Epidermal melanocyte (primary cell): Measurements from ENCODE around the gene DST.

Source experiments
- DNase-seq: peaks from one replicate; pipeline ENCODE4 v3.0.0; 2011; ENCODE audit warnings: low spot score; ENCODE audit not compliant: insufficient read length

Gene DST

DNA sequence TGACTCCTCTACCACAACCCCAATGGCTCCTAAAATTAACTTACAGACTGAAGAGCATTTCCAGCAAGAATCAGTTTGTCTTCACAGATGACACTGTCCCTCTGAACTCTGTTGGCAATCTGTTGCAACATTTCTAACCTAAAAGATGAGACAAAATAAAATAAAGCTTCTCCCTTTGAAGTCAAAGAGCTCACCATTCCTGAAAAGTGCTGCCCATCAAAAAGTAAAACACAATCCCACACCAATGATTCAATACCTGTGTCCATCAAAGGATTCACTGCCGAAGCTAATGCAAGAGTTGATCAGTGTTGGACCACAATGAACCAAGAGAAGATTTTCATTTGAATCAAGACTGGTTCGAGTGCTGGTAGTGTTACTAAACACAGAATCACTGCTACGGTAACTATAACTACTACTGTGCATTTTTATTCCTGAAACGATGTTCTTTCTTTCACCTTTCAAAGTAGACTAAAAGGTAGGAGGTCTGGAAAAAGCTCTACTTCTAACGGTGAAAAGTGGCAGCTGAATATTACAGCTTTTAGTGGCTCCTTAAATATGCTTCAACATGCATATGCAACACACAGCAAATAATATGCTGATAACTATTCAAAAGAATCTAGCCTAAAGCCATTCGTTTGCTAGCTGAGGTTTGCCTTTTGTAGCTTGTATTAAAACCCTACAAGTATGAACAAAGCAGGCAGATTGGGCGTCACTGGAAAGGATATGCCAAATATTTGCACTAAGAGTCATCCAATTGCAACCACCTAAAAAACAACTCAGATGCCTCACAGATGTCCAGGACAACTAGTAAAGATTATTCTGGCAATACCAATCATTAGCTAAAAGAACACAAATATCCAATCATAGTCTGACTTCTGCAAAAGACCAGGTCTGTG lies at the start of gene DST:
DST (minus strand) TSS at position 524 of the 896 bp plus-strand sequence.
- no peak for DNase-seq

DNA sequence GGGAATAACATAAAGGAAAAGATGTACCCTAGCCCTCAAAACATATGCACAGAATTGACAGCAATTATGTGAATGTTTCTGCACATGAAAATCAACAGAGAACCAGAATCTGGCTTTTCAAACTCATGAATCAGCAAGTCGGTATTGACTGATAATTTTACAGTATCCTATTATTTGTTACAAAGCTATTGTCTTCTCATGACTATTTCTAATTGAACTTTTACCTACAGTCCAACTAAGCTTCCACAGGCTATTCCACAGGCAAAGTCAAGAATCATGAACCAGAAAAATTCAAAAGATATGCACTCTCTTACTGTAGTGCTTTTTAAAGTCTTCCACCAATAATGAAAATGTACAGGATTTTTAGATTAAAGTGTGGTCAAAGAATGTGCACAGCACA lies 49.1 kb upstream of the DST start:
- no peak for DNase-seq

DNA sequence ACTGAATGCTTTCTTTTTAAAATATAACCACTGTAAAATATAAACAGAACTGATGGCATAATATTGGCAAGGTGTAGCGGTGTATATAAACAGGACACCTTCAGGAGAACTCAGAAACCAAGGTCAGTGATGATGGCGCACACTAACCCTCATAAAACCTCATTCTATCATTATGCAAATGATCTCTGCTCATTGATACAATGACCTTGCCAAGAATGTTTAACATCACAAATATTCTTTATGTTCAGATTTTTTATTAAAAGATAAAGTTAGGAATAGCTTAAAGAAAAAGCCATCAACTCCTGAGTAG lies 48.6 kb upstream of the DST start:
- DNase-seq = no peak

DNA sequence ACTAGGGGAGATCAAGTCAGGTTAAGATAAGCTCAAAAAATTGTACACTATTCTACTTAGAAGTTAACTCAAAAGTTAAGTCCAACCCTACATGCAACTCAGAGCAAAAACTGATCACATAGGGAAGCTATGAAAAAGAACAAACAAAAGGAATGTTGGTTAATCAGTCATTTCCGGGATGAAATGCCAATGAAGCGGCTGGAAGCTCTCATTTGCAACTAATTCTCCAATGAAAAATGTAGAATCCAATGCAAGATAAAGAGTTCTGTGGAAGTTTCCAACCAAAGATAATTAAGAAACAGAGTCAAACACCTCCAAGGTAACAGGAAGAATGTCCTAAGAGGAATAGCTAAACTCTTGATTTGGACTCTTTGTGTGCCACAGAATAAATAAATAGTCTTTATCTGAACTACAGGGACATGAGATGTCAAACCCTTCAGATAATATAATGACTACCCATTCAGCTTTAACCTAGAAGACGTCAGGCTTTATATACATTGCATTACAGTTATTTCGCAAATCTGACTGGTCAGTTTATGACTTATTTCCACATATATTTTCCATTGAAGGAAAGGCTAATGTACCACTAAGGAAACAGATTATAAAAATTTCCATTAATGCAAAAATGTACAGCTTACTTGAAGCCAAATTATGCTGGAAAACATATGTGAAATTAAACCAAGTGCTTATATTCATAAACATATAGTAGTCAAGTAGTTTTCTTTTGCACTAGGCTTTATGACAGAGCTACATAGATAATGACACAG lies 48.0 kb upstream of the DST start:
- no peak for DNase-seq

DNA sequence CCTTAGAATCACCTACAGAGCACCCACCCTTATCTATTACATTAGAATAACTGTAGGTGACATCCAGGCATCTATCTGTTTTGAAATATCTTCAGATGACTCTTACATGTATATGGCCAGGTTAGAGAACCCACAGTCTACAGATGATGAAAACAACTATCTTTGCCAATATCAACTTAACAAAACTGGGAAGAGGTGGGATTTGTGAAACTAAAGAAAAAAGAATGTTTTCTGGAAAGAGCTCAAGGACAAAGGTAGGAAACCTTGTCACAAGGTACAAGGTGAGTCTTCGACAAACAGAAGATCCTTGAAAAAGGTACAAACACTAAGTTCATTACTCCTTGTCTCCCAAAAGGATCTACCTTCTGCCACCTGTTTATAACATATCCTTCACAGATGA lies 47.0 kb upstream of the DST start:
- no peak for DNase-seq

DNA sequence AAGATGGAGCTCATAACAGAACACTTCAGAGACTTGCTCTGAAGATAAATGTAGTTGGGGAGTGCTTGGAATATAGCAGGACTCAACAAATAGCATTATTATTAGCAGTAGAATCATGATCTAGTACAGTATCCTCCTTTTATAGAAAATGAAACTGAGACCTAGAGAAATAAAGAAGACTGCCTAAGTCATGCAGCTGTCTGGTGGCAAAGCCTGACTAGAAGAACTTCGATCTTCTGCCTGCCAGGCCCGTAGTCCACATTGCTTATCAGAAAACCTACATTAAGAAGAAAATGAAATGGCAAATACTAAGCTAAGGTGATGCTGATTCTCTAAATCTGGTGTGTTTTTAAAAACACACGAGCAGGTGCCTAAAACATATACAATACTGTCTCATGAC lies 46.4 kb upstream of the DST start:
- DNase-seq = no peak

DNA sequence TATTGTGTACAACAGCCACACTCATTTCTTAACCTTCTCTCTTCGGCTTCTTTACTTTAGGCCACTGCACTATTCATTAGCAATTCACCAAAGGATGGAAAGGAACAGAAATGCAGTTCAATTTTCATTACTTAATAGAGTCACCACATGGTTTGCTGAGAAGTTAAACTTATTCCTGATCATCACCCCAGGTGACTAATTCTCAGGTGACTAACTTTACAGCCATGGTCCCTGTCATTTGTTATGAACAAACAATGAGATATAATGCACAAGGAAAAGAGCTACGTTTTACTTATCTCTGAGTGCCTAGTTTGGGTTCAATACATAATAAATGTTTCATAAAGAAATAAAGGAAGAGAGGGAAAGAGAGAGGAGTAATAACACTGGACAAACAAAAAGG lies 45.8 kb upstream of the DST start:
- DNase-seq = no peak

DNA sequence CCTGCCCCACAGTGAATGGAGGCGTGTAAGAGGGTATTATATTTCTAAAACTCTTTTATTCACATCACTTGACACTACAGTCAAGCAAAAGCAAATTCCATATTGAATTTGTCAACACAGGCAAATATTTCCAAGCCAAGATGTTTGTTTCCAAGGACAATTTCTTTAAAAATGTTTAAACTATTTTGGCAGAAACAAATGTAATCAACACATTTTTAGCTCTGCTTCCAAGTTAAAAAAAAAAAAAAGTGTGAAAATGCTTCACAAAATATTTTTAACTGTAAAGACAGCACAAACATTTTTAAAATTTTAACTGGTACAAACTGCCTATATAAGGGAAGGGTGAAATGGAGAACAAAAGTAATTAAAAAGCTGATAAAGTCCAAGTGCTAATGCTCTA lies 44.9 kb upstream of the DST start:
- no peak for DNase-seq

DNA sequence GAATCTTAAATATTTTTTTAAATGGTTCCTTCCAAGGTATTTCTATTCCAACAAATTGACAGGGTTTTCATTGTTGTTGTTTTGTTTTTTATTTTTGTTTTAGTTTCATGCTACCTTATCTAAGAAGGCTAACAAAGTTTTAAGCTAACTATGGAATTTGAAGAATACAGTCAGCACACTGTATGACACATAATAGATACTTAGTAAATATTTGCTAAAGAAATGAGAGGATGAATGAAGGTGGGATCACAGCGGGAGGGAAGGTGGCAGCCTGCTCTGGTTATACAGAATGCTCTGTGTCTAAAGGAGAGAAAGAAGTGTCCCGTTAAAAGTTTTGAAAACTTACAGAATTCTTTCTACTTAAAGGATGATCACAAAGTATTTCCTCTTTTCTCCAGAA lies 43.7 kb upstream of the DST start:
- DNase-seq = no peak

DNA sequence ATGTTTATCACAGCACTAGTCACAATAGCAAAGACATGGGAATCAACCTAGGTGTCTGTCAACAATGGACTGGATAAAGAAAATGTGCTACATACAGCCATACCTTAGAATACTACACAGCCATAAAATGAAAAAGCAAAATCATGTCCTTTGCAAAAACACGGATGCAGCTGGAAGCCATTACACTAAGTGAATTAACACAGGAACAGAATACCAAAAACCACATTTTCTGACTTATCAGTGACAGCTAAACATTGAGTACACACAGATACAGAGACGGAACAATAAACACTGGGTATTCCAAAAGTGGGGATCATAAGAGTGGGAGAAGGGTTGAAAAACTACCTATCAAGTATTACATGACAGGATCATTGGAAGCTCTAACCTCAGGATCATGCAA lies 43.3 kb upstream of the DST start:
- no peak for DNase-seq

DNA sequence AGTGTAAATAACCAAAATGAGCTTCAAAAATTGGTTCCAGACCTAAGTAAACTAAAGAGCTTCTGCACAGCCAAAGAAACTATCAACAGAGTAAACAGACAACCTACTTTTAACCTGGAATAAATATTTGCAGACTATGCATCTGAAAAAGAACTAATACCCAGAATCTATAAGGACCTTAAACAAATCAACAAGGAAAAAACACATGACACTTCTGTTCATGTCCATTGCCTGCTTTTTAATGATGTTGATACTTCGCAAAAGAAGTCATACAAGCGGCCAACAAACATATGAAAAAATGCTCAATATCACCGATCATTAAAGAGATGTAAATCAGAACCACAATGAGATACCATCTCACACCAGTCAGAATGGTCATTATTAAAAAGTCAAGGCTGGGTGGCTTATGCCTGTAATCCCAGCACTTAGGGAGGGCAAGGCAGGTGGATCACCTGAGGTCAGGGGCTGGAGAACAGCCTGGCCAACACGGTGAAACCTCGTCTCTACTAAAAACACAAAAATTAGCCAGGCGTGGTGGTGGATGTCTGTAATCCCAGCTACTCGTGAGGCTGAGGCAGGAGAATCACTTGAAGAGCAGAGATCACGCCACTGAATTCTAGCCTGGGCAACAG lies 42.5 kb upstream of the DST start:
- DNase-seq = no peak

DNA sequence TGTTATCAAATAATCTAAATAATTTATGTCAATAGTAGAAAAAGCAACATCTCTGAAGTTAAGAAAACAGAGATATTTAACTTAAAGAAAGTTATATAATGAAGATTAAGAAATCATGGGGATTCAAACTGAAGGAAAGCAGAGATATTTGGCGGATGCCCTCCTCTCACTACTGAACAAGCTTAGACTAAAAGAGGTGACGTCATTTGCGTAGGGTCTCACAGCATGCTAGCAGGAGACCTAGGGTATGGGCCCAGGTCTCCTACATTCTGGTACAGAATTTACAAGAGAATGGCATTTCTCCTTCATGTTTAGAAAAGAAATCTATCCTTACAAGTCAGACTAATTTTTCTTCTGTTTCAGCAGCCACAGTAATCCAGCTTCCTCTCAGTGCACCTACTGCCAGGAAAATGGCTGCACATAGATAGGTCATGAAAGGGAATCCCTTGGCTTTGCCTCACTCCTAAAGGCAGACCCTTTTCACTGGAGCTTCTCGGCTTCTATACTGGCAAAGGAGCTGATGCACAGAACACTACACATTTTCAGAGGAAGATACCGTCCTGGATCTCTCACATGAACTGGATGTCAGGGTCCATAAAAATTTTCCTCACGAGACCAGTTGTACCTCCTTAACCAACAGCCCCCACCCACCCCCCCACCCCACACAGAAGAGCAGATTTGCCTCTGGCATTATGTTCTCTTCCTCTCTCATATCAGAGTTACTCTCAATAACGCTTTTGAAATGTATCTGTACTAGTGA lies 41.8 kb upstream of the DST start:
- DNase-seq = no peak

DNA sequence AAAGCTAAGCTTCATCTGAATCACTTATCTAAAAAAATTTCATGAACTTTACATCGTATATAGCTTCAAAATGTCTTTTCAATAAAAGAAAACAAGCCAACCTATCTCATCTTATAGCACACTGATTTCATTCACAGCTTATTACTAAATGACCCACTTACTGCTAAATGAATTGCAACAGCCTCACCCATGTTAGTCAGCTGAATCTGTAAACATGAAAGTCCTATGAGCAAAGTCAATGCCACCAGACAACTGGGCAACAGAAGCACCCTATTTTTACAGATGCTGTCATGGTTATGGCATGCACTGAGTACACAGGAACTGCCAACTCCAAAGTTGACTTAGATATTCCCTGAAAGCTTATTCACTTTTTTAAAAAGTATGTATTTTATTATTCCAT lies 41.2 kb upstream of the DST start:
- DNase-seq = no peak

DNA sequence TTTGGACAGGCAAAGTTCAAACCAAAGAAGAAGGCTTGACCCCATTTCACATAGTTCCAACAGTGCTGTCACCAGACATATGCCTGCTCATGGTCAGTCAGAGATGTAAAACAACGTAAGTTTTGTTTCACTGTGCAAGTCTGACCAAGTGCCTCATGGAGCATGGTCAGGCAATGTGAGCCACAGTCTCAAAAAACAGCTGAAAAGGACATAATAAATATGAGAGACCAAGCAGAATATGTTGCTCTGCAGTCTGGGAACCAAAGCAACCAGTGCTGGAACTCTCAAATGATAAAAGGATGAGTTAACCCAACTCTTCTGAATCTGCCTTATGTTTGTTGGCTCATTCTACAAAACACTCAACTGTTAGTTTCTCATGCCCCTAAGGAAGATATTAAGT lies 39.9 kb upstream of the DST start:
- no peak for DNase-seq

DNA sequence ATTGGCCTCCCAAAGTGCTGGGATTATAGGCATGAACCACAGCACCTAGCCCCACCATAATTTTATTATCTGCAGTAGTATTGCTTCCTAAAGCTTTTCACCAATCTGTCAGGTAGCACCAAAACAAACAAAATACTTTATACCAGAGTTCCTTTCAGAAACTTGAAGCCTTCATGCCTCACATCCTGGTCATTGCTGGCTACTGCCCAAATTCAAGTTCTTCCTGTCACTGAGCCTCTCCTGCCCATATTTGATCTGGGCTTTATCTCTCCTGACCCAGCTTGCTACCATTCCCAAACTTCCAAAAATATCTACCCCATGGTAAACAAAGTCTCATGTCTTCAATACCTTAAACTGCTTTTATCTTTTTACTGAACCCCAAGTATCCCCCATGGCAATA lies 34.9 kb upstream of the DST start:
- no peak for DNase-seq

DNA sequence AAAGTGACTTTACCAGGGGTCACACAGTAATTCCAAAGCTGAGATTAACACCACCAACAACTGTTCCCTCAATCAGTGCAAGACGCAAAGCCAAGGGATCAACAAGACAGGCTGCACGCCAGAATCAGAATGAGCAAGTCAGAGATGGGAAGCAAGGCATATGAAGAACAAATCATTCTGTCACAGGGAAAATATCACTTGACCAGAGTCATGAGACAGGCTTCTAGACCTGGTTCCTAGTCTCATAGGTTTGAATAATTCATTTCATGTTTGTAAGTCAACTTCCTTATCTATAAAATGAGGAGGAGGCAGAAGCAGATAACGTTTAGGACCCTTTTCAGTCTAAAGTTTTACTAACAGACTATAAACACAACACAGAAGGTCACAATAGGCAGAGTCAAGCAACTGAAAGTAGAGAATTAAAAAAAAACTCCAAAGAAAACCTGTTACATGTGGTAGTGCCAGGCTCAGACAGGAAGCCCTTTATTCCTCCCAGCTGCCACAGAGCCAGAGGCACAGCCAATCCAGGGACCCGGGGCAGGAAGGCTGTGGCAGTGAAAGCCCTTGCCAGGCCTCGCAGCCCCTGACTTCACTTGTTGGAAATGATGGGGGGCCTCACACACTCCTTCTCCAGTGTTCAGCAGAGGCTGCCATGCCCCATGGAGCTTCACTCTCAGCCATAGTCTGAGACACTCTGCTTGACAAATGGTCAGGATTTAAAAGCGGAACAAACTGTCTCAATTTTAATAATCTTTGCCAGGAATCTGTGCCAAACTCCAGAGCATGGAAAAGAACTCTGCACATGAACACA lies 29.2 kb upstream of the DST start:
- DNase-seq = no peak

DNA sequence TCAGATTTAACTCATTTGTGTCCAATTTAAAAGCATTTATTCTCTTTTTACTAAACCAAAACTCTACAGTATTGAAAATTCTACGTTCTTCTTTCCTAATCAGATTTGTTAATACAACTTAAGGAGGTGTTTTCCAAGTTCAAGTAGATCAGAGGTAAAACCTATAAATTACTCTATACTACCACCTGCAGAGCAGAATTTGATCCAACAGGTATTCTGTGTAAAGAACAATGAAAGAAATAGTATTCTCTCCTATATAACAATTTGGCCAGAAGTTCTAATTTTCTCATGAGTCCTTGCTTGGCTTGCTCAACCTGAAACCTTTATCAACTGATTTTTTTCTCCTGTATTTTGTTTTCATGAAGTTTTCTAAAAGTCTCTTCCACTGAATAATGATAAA lies 28.5 kb upstream of the DST start:
- no peak for DNase-seq

DNA sequence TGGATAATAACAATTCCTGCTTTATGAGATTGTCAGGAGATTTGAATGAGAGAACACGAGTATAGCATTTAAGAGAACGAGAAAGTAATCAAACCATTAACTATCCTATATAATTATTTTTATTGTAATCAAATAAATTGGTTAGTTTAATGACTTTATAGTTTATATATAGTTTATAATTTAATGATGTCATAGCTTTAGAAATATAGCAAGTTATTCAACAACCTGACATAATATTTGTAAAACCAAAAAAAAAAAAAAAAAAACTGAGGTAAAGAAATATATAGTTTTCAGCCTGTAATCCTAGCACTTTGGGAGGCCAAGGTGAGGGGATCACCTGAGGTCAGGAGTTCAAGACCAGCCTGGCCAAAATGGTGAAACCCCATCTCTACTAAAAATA lies 26.4 kb upstream of the DST start:
- no peak for DNase-seq

DNA sequence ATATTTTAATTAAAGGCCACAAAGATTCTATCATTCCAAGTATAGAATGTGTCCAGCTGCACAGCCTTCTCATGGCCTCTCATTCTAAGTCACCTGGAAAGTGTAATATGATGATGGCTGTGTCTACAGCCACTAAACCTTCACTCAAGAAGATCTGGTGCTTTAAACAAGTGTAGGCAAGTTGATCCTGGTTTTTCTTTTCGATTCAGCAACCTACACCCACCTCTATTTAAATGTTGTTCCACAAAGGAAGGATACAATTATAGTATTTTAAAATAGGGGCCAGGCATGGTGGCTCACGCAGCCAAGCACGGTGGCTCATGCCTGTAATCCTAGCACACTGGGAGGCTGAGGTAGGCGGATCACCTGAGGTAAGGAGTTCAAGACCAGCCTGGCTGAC lies 25.5 kb upstream of the DST start:
- no peak for DNase-seq

DNA sequence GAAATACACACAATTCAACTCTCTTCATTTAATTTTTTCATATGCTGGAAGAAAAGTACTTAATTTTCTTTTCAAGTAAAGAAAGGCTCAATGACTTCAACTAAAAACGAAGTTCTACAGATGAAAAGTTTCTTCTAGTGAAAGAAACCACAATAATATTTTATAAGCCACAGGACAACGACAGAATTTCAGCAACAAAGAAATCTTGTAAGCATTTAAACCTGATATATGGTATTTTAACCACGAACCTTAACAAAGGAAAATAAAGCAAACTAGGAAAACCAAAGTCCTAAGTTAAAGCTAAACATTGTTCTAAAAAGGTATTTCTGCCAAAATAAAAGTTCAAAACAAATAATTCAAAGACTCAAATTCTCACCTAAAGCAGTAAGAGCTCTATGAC lies 24.6 kb upstream of the DST start:
- DNase-seq = no peak

DNA sequence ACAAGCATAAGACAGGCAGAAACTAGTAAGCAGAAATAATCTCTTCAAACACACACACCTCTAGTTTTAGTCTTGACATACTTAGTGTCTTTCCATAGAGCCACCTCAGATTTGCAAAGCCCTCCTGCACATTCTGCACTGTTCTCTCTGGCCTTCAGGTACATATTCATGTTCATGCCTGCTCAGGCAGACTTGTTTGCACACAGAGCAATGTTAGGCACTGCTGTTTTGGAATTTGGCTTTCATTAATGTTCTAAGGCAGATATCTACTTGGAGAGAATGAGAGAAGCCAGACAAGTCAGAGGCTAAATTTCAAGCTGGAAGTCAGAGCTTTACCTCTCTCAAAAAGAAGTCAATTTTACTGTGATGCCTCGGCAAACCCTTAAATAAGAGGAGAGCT lies 21.3 kb upstream of the DST start:
- no peak for DNase-seq
